Hippocampal formation (tissue), 2 donors: ENCODE data around the gene KISS1R.
"Not testable (repeated sequence)": the region's sequence is repeated elsewhere in the genome, so short reads cannot be mapped to it uniquely, and the experiment has no call there.

ENCODE experiments used
- DNase-seq, 2 donors: peaks; one replicate each; lab custom pipeline; 2025; lab: John Stamatoyannopoulos, UW

Gene KISS1R

DNA sequence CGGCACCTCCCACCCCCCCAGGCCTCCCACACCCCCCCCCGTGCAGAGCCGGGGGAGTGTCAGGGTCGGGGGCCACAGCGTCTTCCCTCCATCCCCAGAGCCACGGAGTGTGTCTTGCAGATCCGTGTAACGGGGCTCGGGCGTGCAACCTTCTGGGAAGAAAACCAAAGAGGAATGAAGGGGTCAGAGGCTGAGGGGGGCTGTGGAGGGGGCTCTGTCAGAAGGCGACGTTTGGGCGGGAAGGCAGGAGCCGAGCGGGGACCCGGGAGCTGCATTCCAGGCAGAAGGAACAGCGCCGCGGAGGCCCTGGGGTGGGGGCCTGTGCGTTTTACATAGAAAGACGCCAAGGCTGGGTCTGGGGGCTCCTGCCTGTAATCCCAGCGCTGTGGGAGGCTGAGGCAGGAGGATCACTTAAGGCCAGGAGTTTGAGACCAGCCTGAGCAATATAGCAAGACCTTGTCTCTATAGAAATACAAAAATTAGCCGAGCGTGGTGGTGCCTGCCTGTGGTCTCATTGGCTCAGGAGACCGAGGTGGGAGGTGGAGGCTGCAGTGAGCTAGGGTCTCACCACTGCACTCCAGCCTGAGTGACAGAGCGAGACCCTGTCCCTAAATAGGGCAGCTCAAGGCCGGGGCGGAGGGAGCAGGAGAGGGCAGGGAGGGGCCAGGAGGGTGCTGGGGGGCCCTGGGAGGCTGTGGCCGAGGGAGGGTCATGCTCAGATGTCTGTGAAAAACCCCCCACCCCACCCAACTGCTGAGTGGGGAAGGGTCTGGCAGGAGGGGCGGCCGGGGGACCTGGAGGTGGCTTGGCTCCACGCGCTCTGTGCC, 36.5 kb downstream of the KISS1R start:
- DNase-seq: no peak

DNA sequence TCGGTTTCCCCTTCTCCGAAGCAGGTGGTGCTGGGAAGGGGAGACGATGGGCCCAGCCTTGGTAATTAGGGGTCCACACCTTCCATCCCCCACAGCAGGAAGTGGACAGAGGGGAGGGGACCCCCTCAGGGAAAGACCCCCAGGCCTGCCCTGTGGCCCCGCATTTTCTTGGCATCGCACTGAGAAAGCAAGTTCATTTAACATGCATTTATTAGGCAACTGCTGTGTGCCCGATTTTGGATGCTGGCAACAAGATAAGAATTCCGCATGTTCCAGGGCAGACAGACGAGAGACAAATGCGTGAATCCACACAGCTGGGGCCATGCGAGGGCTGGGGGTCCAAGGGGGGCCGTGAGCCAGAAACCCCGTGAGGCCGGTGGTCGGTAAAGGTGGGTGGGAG, 37.1 kb downstream of the KISS1R start:
- no peak for DNase-seq

DNA sequence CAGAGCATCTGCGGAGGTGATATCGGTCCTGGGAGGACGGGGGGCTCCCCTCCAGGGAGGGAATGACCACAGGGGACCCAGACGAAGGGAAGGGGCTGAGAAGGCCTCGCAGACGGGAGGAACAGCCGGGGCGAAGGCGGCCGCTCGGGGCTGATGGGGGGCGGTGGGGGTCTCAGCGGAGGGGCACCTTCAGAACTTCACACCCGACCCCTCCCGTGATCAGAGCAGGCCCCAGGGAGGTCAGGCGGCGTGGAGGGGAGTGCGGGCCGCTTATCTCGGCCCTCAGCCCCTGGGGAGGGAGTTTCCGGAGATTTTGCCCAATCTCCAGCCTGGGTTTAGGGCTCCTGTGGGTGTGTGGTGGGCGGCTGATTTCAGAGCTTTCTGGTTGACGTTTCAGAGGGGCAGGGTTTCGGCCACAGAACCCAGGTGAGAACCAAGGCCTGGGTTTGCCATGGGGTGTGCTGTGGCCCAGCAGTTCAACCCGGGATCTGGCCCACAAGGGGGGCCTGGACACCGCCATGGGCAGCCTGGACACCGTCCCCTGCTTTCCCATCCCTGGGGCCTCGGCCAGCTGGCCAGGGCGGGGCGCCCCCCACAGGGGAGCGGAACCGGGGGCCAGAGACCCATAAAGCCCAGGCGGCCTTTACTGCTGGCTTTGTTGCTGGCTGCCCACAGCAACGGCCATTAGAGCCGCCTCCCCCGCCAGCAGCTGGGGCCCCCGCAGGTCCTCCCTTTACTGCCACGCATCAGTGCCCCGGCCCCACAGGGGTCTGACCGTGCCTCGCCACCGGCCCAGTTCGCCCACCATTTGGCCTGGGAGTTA, 37.8 kb downstream of the KISS1R start:
- no peak for DNase-seq

DNA sequence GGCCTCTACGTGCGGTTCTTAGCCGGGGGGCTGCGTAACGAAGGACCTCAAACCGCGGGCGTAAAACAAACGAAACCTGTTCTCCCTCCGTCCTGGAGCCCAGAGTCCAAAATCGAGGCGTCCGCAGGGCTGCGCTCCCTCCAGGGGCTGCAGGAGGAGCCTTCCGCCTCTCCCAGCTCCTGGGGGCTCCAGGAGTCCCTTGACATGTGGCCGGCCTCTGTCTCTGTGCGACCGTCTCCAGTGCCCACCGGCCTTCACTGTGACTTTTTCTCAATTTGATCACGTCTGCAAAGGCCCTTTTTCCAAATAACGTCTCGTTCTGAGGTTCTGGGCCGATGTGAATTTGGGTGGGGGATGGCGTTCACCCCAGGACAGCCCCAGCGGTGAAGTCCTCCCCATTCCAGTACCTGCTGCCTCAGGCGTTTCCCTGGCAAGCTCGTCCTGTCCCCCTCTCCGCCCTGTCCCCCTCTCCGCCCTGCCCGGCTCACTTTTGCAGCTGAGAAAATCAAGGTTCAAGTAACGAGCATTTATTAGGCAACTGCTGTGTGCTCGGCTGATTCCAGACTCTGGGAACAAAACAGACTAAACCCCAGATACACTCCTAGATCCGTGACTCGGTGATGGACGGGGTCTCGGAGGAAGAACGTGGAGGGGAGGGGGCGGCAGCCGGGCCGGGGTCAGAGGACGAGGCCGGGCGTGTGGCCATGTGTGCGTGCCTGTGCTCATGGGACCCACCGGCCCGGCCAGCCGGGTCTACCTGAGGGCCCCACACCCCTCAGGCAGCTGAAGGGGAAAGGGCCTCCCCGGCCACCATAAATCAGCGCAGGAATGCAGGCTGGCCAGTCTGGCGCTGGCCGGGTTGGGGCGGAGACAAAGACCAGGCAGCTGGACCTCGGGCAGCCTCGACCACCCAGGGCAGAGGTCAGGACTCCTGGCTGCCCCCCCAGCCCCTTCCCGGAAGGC, 39.0 kb downstream of the KISS1R start:
- DNase-seq: no peak

DNA sequence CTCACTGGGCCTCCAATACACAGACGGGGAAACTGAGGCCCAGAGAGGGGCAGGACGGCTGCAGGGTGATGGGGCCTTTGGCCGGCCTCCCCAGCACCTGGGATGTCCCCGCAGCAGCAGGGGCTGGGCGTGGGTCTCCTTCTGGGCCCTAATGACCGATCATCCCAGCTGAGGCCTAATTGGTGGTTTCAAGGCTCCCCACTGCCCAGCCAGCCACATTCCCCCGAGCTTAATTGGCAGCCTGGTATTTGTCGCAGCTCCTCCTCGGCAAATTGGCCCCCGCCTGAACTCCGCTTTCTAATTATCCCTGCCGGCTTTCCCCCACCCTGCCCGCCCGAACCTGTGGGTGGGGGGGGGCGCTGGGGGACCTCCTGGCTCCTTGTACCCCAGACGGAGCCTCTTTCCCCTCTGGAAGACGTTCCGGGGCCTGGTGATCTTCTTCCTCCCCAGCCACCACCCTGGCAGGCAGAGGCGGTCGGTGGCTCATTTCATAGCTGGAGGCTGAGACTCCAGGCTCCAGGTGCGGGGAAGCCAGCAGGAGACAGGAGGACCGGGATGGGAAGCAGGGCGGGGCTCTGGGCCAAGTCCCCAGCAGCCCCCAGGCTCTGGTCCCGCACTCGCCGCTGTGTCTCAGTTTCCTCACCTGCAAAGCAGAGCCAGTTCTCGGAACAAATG, 39.8 kb downstream of the KISS1R start:
- DNase-seq: no peak

DNA sequence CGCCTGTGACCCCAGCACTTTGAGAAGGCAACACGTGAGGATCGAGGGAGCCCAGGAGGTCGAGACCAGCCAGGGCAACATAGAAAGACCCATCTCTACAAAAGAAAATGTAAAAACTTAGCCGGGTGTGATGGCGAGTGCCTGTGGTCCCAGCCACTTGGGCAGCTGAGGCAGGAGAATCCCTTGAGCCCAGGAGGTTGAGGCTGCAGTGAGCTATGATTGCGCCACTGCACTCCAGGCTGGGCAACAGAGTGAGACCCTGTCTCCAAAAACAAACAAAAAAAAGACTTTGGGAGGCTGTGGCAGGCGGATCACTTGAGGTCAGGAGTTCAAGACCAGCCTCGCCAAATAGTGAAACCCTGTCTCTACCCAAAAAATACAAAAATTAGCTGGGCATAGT, 40.4 kb downstream of the KISS1R start:
- DNase-seq: not testable (repeated sequence)

DNA sequence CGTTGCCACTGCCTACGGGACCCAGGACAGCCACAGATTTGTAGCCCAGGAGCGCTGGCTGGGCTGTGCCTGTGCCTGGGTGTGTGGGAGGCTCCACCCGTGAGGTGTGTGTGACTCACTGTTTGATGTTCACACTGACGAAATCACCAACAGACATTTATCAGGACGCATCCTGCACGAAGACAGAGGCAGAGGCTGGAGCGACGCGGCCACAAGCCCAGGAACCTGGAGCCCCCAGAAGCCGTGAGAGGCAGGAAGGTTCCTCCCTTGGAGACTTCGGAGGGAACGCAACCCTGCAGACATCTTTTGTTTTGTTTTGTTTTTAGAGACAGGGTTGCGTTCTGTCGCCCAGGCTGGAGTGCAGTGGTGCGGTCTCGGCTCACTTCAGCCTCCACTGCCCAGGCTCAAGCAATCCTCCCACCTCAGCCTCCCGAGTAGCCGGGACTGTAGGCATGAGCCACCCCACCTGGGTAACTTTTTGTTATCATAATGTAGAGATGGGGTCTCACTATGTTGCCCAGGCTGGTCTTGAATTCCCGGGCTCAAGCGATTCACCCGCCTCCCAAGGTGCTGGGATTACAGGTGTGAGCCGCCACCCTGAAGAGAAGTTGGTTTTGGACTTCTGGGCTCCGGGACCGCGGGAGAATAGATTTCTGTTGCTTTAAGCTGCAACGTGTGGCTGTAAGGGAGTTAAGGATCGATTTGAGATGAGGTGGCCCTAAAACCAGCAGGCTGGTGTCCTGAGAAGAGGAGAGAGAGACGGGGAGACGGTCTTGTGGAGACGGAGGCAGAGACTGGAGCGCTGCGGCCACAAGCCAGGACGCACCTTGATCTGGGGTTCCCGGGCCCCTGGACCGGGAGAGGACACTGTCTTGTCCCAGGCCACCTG, 42.1 kb downstream of the KISS1R start:
- DNase-seq: no peak

DNA sequence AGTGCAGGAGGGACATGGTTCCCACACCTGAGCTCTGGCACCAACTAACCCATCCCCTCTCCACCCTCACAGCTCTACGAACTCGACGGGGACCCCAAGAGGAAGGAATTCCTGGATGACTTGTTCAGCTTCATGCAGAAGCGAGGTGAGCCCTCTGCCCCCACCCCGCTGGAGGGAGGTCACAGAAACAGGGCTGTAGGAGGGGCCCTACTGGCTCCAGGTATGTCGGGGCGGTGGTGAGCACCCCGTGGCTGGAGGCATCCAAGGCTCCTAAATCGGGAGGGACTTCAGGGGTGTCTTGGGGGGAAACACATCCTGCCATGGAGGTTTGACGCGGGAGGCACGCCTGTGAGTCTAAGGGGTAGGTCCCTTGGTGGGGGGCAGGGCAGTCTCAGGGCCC, 42.9 kb downstream of the KISS1R start:
- no peak for DNase-seq

DNA sequence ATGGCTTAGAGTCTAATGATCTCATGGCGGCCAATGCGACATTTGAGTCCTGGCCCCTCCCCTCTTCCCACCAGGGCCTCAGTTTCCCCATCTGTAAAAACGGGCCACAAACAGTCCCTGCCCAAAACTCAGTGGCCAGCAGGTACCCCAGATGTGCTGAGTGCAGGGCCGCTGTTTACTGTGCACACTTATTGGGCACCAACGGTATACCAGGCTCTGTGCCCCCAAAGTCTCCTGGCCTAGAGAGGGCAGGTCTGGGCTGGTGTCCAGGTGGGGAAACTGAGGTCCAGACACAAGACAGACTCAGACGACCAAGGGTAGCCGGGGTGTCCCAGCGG, 43.4 kb downstream of the KISS1R start:
- no peak for DNase-seq

DNA sequence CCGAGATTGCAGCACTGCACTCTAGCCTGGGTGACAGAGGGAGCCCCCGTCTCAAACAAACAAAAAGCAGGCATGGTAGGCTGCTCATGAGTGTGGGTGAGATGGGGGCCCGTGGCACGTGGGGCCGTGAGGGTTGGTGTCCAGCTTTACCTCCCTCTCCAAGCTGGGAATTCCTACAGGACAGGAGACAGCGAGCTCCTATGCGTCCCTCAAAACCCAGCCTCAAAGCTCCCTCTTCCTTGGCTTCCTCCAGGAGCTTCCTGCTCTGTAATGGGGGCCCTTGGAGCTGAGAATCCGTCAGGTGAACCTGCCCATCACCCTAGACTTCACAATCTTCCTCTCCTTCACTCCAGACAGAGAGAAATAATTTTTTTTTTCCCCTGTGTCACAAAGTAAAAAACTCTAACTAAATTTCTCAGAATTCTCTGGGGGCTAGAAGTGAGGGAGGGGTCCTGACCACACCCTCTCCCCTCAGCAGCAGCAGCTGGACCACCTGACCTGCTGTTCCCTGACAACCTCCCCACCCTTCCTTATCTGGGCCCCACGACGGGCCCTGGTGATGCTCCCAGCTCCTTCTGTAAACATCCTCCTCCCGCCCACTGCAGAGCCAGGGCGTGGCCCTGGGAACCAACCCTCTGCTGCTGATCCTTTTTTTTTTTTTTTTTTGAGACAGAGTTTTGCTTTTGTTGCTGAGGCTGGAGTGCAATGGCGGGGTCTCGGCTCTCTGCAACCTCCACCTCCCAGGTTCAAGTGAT, 44.9 kb downstream of the KISS1R start:
- DNase-seq: no peak

DNA sequence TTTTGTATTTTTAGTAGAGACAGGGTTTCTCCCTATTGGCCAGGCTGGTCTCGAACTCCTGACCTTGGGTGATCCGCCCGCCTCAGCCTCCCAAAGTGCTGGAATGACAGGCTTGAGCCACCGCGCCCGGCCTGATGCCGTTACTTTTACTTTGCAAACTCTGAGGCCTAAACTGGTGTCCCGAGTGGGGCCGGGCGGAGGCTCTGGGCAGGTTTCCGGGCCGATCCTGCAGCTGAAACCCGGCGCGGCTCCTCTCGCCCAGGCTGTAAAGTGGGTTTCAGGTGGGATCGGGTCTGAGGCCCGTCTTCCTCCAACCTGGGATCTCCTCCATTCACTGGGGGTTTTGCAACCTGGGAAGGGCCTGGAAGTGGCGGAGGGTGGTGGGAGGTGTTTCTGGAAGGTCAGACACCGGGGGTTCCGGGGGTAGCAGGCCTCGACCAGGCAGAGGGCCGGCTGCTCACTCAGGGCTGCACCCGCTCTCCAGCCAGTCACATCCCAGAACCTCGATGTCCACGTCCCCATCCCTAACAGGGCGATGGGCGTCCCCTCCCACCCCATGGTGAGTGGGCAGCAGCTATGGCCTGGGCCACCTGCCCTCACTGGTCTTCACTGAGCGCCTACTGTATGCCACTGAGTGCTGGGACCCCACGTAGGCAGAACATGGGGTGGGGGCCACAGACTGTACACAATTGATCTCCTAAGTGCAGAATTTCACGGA, 45.7 kb downstream of the KISS1R start:
- no peak for DNase-seq

DNA sequence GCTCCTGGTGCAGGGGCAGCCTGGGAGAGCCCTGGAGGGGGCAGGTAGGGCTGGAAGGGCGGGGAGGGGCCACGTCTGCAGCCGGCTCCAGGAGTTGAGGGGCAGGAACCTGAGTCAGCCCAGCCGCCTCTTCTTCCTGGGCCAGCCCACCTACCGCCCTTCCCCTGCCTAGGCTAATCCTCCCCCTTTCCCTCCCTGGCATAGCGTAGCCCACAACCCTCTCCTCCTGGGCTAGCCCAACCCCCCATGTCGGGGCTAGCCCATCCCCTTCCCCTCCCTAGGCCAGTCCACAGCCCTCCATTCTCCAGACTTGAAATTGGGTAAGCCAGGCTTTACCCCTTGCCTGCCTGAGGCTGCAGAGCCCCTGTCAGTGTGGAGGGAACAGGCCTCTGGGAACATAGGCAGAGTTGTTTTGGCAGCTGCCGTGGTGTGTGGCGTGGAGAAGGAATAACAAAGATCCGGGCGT, 46.4 kb downstream of the KISS1R start:
- no peak for DNase-seq

DNA sequence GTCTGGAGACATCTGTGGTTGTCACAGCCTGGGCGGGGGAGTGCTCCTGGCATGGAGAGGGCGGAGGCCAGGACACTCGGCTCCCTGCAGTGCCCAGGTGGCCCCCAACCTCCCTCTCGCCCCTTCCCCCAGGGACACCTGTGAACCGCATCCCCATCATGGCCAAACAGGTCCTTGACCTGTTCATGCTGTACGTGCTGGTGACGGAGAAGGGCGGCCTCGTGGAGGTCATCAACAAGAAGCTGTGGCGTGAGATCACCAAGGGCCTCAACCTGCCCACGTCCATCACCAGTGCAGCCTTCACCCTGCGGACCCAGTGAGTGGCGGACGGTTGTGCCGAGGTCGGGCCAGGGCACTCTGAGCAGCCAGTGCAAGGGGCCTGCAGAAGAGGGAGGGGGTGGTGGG, 47.0 kb downstream of the KISS1R start:
- DNase-seq: no peak

DNA sequence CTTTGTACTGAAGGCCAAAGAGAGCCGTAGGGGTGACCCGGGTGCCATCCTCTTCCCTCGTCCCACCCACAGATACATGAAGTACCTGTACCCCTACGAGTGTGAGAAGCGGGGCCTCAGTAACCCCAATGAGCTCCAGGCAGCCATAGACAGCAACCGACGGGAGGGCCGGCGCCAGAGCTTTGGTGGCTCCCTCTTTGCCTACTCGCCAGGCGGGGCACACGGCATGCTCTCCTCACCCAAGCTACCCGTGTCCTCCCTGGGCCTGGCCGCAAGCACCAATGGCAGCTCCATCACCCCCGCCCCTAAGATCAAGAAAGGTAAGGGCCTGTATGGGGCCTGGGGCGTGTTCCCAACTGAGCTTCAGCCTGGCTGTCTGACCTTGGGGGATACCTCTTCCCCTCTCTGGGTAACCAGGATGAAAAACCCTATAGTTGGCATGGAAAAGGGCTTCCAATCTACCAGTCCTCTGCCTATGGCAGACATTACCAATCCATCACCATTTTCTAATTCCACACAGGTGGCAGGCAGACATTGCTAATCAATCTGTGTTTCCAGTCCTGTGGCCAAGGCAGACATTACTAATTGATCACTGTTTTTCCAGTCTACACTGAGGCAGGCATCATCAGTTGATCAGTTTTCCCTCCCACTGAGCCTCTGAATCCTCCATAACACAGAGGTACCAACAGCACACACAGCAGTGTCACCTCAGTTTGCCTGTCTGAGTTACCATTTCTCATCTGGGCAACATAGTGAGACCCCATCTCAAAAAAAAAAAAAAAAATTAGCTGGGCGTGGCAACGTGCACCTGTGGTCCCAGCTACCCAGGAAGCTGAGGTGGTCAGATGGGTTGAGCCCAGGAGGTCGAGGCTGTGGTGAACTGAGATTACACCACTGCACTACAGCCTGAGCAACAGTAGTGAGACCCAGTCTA, 47.9 kb downstream of the KISS1R start:
- DNase-seq: no peak

DNA sequence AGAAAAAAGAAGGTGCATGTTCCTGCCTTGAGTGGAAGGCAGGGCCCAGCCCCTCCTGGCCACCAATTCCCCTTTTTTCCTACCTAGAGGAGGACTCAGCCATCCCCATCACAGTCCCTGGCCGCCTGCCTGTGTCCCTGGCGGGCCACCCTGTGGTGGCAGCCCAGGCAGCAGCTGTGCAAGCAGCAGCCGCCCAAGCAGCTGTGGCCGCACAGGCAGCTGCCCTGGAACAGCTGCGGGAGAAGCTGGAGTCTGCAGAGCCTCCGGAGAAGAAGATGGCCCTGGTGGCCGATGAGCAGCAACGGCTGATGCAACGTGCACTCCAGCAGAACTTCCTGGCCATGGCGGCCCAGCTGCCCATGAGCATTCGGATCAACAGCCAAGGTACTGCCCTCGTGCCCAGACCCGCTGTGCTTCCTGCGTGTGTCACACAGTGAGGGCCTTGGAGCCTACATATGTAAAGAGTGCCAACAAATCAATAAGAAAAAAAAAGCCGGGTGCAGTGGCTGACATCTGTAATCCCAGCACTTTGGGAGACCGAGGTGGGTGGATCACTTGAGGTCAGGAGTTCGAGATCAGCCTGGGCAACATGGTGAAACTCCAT, 49.5 kb downstream of the KISS1R start:
- DNase-seq: no peak
